ENCODE results near the gene SASH1.
A peak's percentile ranks its signal among the peaks of the same experiment; 100 is the strongest.

The SASH1 gene

DNA sequence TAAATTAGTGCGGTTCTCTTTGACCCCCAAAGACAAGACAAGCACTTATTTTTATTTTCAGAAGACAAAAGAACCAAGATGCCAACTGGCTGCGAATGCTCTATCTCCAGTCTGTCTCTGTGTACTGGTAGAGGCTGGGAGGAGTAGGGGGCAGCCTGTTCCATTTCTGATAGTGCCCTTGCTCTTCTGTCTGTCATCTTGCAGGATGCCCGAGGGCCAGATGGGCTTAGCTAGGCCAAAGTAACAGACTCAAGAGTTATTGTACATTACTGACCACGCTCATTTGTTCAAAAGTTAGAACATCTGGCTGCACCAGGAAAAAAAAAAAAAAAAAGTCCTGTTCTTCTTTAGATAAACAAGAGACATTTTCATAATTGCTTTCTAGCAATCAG lies 206.1 kb downstream of the SASH1 start:
- in situ Hi-C loops (cut with MboI; ENCODE audit: low pct_unique_long_range_greater_than_20kb, low sequenced_read_pairs): no loop called here
- no peak for DNase-seq

DNA sequence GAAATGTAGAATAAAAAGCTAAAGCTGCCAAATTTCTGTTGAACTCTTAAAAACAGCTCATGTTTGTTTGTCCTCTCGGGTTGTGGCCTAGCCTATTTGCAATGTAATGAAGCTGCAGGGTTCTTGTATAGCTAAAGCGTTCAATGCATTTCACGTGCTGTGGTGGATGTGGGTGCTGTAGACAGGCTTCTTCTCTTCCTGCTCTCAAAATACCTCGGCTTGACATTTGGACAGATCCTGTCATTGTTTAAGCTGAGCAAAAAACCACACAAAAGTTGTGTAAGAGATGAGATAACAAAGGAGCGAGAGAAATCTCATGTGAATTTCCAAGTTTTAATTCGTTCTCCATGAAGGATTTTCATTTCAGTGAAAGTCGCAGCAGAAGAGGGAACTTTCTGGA lies 207.9 kb downstream of the SASH1 start:
- in situ Hi-C loops (cut with MboI; ENCODE audit: low pct_unique_long_range_greater_than_20kb, low sequenced_read_pairs): loop anchor here (25.0 kb wide), 1 partner anchor 887 kb away; no protein-coding TSS in a partner anchor
- no peak for DNase-seq

DNA sequence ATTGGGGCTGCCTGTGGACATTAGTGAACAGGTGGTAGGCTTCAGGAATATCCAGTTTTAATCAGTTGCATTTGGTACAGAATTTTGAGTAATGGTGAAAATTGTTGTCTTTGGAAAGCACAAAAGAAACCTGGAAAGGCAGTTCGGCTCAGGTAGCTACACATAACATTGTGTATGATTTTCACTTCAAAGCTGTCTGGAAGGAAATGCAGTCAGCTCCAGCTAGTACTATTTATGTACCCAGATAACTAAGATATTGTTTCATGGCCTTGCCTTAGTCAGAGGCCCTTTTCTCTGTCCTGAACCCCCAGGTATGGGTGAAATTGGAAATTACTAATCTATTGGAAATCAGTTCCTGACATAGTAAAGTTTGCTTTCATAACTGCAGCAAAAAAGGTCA lies 208.6 kb downstream of the SASH1 start:
- no peak for DNase-seq
- in situ Hi-C loops (cut with MboI; ENCODE audit: low pct_unique_long_range_greater_than_20kb, low sequenced_read_pairs): loop anchor here (25.0 kb wide), 1 partner anchor 886 kb away; no protein-coding TSS in a partner anchor

DNA sequence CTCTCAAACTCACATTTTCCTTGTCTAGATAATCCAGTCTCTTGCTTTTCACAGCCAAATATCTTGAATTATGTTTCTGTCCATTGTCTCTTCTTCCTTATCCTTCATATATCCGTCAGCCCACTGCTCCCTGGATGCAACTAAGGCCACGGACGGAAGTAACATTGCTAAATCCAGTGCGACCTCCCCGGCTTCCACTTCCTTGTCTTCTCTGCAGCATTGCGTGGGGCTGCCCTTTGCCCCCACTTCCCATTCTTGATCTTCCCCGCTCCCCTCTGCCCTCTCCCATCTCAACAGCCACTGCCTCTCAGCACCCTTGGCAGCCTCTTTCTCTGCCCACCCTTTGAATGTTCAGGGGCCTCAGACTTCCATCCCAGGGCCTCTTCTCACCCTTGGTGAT lies 213.8 kb downstream of the SASH1 start:
- no peak for DNase-seq
- in situ Hi-C loops (cut with MboI; ENCODE audit: low pct_unique_long_range_greater_than_20kb, low sequenced_read_pairs): loop anchor here (25.0 kb wide), 1 partner anchor 881 kb away; no protein-coding TSS in a partner anchor

DNA sequence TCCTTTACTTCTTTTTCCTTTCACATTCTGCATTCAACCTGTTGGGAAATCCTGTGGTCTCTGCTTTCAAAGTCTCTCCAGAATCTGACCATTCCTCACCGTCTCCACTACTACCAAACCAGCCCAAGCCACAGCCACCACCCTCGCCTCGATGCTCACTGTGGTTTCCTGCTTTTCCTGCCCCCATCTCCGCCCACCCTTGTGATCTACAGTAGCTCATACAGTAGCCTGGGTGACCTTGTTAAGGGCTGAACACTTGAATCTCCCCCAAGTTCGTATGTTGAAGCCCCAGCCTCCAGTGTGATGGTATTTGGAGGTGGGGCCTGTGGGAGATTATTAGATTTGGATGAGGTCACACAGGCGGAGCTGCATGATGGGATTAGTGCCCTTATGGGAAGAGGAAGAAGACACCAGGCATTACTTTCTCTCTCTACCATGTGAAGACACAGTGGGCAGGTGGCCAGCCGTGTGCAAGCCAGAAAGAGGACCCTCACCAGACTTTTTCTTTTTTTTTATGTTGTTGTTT lies 215.2 kb downstream of the SASH1 start:
- in situ Hi-C loops (cut with MboI; ENCODE audit: low pct_unique_long_range_greater_than_20kb, low sequenced_read_pairs): loop anchor here (25.0 kb wide), 1 partner anchor 879 kb away; no protein-coding TSS in a partner anchor
- DNase-seq: peak; percentile 91

DNA sequence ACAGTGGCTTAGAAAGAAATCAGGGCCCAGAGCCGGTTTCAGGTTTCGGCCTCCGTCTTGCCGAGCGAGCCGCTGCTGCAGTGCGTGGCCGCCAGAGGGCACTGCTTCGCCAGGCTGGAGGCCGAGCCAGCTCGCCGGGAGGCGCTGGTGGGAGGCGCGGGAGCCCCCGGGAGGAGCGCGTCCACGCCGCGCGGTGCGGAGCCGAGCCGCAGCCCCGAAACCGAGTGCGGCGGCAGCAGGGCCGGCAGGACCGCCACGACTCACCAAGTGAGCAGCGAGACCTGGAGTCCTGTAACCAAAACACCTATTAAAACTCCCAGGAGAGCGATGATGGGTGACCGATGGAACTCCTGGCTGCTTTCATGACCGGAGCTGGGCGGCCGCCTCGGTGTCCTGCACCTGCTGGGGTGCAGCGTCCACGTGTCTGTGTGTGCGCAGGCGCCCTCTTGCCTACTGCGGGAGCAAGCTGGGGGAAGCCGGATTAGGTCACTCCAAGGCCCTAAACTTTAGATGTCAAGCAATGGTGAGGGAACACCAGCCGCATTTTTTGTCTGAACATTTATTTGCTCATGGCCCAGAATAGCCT lies 217.3 kb downstream of the SASH1 start:
- peak; percentile 69 for DNase-seq
- in situ Hi-C loops (cut with MboI; ENCODE audit: low pct_unique_long_range_greater_than_20kb, low sequenced_read_pairs): loop anchor here (25.0 kb wide), 1 partner anchor 877 kb away; no protein-coding TSS in a partner anchor

DNA sequence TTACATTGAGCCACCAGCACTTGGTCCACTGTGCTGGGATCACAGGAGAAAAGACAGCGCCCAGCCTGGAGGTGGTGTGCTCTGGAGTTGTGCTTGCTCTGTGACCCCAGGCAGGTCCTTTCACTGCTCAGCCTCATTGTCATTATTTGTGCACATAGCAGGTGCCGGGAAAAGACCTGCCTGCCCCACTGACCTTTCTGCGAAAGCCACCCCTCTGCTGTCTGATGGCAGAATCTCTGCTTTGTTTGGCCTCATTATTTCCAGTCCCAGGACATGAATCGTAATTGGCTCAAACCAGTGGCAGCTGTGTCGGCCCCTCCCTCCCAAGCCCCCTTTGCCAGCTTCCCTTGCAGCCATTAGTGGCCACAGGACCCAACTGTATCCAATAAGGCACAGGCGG lies 219.0 kb downstream of the SASH1 start:
- in situ Hi-C loops (cut with MboI; ENCODE audit: low pct_unique_long_range_greater_than_20kb, low sequenced_read_pairs): loop anchor here (25.0 kb wide), 1 partner anchor 876 kb away; no protein-coding TSS in a partner anchor
- no peak for DNase-seq

DNA sequence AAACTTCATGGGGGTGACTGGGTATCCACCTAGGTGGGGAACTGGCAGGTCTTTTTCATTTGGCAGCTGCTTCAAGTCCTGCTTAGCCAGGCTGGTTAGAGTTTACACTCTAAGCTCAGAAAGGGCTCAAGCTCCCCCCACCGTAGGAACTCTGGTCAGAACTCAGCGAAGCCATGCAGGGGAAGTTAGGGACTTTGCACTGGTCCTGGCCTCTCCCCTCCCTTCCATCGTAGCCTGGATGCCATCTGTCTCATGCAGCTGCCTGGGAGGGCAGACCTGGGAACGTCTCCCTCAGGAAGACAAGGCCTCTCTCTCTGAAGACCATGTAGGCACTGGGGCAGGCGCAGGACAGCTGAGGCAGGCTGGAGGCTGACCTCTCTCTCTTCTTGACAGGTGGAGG lies 220.4 kb downstream of the SASH1 start:
- in situ Hi-C loops (cut with MboI; ENCODE audit: low pct_unique_long_range_greater_than_20kb, low sequenced_read_pairs): loop anchor here (25.0 kb wide), 1 partner anchor 874 kb away; no protein-coding TSS in a partner anchor
- DNase-seq: no peak

DNA sequence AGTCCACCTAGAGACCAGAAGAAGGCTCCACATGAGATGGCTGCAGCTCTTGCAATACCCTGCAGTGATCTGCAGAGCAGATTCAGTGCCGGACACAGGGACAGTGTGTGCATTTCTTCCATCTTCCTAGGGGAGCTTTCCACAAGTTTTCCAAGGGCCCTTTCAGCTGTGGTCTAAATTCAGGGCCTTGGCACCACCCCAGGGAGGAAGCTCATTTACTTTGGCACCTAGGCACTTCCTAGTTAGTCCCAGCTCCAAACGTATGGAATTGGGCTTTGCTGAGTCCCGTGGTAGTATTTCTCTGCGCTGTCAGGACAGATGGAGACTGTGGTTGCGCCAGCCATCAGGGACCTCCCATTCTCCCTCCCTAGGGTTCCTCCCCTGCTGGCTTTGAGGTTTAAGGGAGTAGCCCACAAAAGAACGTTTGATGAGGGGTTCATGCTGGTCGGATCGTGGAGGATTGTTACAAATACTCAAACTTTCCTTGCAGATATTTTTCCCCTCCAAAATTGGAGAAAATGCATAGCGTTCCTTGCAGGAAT lies 221.9 kb downstream of the SASH1 start:
- no peak for DNase-seq
- in situ Hi-C loops (cut with MboI; ENCODE audit: low pct_unique_long_range_greater_than_20kb, low sequenced_read_pairs): loop anchor here (25.0 kb wide), 1 partner anchor 873 kb away; no protein-coding TSS in a partner anchor

DNA sequence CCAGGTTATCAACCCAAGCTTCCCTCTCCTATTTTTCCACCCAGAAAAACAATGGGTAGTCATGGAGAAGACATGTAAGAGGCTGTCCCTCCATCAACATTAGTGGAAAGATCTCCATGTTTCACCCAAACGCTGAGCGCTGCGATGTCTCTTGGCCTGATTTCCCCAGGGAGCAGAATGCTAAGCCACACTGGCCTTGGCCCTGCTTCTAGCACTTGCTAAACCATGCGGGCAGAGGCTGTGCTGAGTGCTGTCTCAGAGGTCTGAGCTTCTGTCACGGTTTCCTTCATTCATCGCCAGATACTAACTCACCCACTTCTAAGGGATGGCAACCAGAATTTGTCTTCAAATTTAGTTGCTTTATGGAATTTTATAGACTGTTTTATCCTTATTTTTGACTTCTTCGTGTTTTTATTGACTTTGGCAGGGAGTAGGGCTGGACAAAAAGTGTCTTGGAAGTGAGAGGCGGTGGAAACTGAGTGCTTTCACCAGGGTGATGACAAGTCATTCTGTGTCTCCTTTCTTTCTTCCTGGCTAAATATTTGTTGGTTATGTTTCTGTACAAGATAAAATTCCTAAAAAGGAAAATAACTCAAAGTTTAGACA lies 222.8 kb downstream of the SASH1 start:
- no peak for DNase-seq
- in situ Hi-C loops (cut with MboI; ENCODE audit: low pct_unique_long_range_greater_than_20kb, low sequenced_read_pairs): loop anchor here (25.0 kb wide), 1 partner anchor 872 kb away; no protein-coding TSS in a partner anchor

DNA sequence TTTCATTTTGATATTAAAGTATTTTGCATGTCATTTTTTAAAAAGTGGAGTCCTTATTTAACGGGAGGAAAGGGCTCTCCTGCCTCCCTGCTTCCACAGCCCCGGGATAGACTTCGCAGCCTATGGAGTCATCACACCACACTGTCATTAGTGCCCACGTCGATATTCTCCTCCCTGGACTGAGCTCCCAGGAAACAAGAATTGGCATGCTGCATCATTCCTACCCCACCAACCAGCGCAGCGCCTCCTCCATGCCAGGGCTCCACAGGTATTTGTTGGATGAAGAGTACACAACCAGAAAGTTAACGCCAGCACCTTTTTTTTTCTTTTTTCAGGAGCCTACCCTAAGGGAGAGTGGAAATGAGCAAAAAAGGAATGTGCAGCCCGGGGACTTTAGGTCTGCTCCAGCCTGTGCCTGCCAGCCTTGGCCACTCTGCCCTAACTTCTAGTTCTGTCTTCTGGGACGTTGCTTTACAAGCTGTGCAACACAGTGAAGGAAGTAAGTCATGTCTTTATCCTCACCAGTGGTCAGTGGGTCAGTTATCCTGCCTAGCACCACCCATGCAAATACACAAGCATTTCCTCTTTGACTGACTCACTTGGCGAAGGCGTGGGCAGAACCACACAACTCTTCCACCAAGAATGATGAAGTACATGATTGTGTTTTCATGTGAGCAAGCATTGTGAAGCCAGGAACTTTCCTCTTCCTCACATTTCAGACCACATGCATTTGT lies 223.5 kb downstream of the SASH1 start:
- no peak for DNase-seq
- in situ Hi-C loops (cut with MboI; ENCODE audit: low pct_unique_long_range_greater_than_20kb, low sequenced_read_pairs): loop anchor here (25.0 kb wide), 1 partner anchor 871 kb away; no protein-coding TSS in a partner anchor

DNA sequence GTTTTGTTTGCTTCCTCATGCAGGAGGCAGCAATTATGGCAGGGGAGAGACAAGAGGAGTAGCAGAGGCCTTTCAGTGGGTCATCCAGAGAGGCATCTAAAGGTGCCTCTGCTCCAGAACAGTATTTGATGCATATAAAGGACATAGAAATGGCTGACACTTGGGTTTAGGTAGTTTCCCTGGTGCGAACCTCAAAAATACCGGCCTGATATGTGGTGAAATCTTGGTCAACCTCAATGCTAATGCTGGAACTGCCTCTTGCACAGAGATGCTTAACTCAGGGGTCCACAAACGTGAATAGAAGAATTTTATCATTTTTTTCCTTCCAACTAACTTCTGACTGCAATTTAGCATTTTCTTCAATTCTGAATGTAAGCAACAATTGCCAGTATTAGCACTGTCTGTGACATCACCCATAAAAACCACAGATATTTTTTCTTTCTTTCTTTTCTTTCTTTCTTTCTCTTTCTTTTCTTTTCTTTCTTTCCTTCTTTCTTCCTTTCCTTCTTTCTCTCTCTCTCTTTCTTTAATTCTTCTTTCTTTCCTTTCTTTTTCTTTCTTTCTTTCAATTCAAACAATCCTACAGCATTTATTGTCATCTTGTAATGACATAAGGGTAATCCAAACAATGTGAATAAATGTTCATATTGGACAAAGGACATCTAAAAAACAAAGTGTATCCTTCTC lies 224.2 kb downstream of the SASH1 start:
- in situ Hi-C loops (cut with MboI; ENCODE audit: low pct_unique_long_range_greater_than_20kb, low sequenced_read_pairs): loop anchor here (25.0 kb wide), 1 partner anchor 870 kb away; no protein-coding TSS in a partner anchor
- DNase-seq: no peak

DNA sequence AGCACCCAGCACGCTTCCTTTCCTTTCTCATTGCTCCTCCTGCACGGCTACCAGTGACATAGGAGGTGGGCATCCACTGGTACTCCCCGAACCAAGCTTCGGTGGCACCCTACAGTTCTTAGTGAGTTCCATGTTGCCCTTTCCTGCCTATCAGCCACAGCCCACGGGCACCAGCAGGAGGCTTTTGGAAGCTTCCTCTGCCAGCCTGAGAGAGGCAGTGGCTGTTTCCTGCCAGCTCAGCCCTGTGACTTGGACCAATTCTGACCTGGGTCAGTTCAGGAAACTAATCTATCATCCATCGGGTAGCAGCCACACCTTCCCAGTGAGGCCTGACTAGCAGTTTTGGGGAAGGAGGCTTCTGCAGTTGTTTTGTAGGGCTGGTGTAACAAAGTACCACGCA lies 227.8 kb downstream of the SASH1 start:
- no peak for DNase-seq
- in situ Hi-C loops (cut with MboI; ENCODE audit: low pct_unique_long_range_greater_than_20kb, low sequenced_read_pairs): loop anchor here (25.0 kb wide), 1 partner anchor 867 kb away; no protein-coding TSS in a partner anchor

DNA sequence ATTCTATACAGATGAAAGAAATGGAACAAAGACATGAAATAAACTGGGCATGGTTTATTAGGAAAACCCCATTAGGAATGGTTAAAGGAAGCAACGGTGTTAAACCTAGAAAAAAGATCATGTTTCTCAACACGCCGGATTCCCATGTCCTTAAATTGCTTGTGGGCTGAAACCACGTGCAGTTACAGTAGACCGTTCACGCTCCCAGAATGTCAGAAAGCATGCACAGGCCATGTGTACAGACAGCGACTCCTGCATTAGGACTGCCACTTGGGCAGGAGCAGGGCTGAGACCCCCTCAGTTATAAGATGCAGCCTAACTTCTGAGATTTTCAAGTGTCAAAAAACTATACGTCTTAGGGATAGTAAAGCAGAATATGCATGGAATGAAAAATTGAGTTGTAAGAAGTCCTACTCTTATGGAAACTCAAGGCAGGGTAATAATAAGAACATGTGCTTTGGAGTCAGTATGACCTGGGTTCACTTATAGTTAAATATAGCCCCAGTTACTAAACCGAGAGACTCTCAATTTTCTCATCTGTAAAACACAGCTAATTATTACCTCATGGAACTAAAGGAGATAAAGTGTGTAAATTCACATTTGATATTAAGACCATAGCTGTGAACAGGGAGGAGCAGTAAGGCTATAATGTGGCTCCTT lies 230.2 kb downstream of the SASH1 start:
- in situ Hi-C loops (cut with MboI; ENCODE audit: low pct_unique_long_range_greater_than_20kb, low sequenced_read_pairs): loop anchor here (25.0 kb wide), 1 partner anchor 864 kb away; no protein-coding TSS in a partner anchor
- DNase-seq: no peak

DNA sequence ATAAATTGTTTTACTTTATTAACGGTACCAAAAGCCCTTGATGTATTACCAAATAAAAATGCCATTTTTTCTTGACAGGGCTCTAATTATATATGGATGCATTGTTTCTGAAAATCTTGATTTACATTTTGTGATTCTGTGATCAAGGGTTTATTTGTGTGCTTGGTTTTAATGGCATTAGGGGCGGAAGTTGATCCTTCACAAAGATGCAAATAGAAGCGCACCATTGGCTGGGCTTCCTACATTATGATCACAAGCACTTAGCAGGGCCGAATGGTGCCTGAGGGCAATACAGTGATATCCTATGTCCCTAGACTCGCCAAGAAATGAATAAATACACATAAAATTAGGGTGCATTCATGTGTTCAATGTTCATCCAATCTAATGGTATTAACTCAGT lies 231.3 kb downstream of the SASH1 start:
- in situ Hi-C loops (cut with MboI; ENCODE audit: low pct_unique_long_range_greater_than_20kb, low sequenced_read_pairs): loop anchor here (25.0 kb wide), 1 partner anchor 863 kb away; no protein-coding TSS in a partner anchor

DNA sequence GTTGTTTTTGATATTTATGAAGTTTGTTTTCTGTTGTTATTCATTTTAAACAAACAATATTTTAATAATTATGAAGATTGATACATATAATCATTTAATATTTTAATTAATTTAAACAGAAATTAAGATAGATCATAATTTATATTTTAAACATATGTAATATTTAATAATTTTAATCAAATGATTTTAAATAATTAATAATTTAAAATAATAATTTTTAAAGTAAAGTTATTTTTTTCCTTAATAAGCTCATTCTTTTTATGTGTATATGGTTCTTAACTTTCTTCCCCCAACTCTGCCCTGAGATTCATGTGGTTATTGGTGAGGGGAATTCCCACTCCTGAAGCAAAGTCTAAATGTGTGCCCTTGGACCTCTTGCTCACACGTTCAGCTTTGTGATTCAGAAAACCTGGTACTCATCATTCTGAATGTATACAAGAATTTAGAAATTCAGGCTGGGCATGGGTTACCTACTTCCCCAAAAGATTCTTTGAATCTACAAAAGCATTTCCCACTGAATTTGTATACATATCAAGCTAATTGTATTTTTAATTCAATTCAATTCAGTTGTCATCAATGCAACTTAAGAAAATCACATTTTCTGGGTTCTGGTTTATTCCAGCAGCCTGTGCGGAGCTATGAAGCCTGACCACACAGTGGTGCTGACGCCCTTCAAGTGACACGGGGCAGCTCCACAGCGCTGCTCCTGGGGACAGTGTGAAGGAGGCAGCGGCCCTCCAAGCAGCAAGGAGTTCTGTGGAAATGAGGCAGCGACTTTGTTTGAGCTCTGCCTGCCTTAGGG lies 235.2 kb downstream of the SASH1 start:
- in situ Hi-C loops (cut with MboI; ENCODE audit: low pct_unique_long_range_greater_than_20kb, low sequenced_read_pairs): loop anchor here (25.0 kb wide), 1 partner anchor 384 kb away; no protein-coding TSS in a partner anchor
- peak; percentile 78 for DNase-seq

More for the DNA sequence above, 231.3 kb downstream of the SASH1 start:
- DNase-seq: no peak

DNA sequence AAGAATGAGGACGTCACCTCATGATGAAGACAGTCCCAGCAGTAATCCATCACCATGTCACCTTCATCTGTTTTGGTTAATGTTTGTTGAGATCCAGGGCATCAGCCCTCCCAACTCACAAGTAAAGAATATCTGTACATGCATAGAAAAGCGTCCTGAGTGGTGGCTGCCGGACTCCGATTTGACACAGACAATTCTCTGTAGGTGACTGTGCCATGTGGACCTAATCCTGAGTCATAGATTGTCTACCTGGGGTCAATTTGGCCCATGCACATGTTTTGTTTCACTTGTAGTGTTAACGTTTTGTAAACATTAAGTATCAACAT lies 235.8 kb downstream of the SASH1 start:
- in situ Hi-C loops (cut with MboI; ENCODE audit: low pct_unique_long_range_greater_than_20kb, low sequenced_read_pairs): loop anchor here (25.0 kb wide), 1 partner anchor 384 kb away; no protein-coding TSS in a partner anchor

More for the DNA sequence above, 235.8 kb downstream of the SASH1 start:
- no peak for DNase-seq
